Peyer's patch (tissue), 4 donors: ENCODE measurements around the gene LEMD2. TPM values are rescaled to one million over a fixed set of nuclear protein-coding genes. Genes with fewer than 3 reads are reported as not detected.

Source experiments
- DNase-seq, 3 donors: peaks; one replicate each; pipeline ENCODE4 v3.0.0-alpha.2; 2017 to 2019
- H3K27ac ChIP-seq, 4 donors: fragments of 200-600 bp; sonication (generic); one replicate each; pipeline ENCODE4 v1.5.1; 2016 to 2019
- H3K27me3 ChIP-seq, 2 donors: fragments of 200-600 bp; sonication (generic); one replicate each; pipeline ENCODE4 v1.5.1; 2019
- H3K36me3 ChIP-seq, 3 donors: fragments of 200-600 bp; sonication (generic); one replicate each; pipeline ENCODE4 v1.5.1; 2016 to 2019
- H3K4me1 ChIP-seq, 4 donors: fragments of 200-600 bp; sonication (generic); one replicate each; pipeline ENCODE4 v1.5.1; 2016 to 2019
- H3K4me3 ChIP-seq, 4 donors: fragments of 200-600 bp; sonication (generic); 1 replicate in 3 of 4; 2 replicates in 1 of 4; pipeline ENCODE4 v1.5.1; 2016 to 2019; ENCODE audit warnings: mild to moderate bottlenecking in 1 of 4
- H3K9me3 ChIP-seq, 4 donors: fragments of 200-600 bp; sonication (generic); one replicate each; pipeline ENCODE4 v1.5.1; 2016 to 2019; ENCODE audit warnings: mild to moderate bottlenecking in 1 of 4
- CTCF ChIP-seq, 6 experiments: fragments of 450-650 bp in 4 of 6; fragments of 200-600 bp in 2 of 6; sonication (generic) in 1 of 6; IDR thresholded peaks; one replicate each; pipeline ENCODE4 v1.5.1; 2017 to 2019; ENCODE audit warnings: antibody characterized with exemption in 6 of 6, mild to moderate bottlenecking in 3 of 6, moderate library complexity in 1 of 6
- POLR2A ChIP-seq, 2 donors: fragments of 450-650 bp; IDR thresholded peaks; one replicate each; pipeline ENCODE4 v1.5.1; 2017; ENCODE audit warnings: antibody characterized with exemption in 2 of 2, mild to moderate bottlenecking in 2 of 2, moderate library complexity in 2 of 2
- total RNA-seq, 4 donors: library from RNA; depleted of rRNA; stranded (reverse); fragments of >200 nt; gene quantifications; one replicate each; pipeline ENCODE4 v1.1.0, GENCODE V29; 2016

Gene LEMD2
- total RNA-seq, 4 donors from 2014 or later = 53.8 to 85.3 (median 75.8) TPM

GRCh38 chr6:33785778-33786177 is 3.2 kb downstream of the LEMD2 start:
- Histone ChIP-seq H3K4me3 (no peak overlapping the region), H3K27me3 (no peaks in the 10 kb centered on the region), H3K36me3 (peaks cover 0 to 42% (median 0%) of the 10 kb centered on the region in 3 donors), H3K4me1 (peaks cover 0 to 35% (median 13%) of the 10 kb centered on the region in 4 donors), H3K9me3 (no peaks in the 10 kb centered on the region), H3K27ac (no peak overlapping the region)
- no peak for TF ChIP-seq CTCF (IDR thresholded peaks at IDR 0.05)
- TF ChIP-seq POLR2A (IDR thresholded peaks at IDR 0.05) = no peak
- DNase-seq = no peak

- Histone ChIP-seq H3K4me1 (peaks cover 0 to 35% (median 13%) of the 10 kb centered on the region in 4 donors), H3K4me3 (no peak overlapping the region), H3K27me3 (no peaks in the 10 kb centered on the region), H3K27ac (no peak overlapping the region), H3K36me3 (peaks cover 0 to 52% (median 0%) of the 10 kb centered on the region in 3 donors), H3K9me3 (no peaks in the 10 kb centered on the region)
- no peak for TF ChIP-seq CTCF (IDR thresholded peaks at IDR 0.05)
- TF ChIP-seq POLR2A (IDR thresholded peaks at IDR 0.05) = no peak
- no peak for DNase-seq
These were observed 4.1 kb downstream of the LEMD2 start for GRCh38 chr6:33784787-33785186.

GRCh38 chr6:33783781-33784520 is 5.0 kb downstream of the LEMD2 start:
- Histone ChIP-seq H3K36me3 (peaks cover 0 to 60% (median 0%) of the 10 kb centered on the region in 3 donors), H3K4me3 (no peak overlapping the region), H3K27me3 (no peaks in the 10 kb centered on the region), H3K9me3 (no peaks in the 10 kb centered on the region), H3K4me1 (peaks cover 0 to 35% (median 13%) of the 10 kb centered on the region in 4 donors), H3K27ac (no peak overlapping the region)
- no peak for DNase-seq
- TF ChIP-seq CTCF (IDR thresholded peaks at IDR 0.05) (no peak), POLR2A (IDR thresholded peaks at IDR 0.05) (no peak)

GRCh38 chr6:33782561-33782960 is 6.4 kb downstream of the LEMD2 start:
- Histone ChIP-seq H3K4me3 (no peak overlapping the region), H3K9me3 (no peaks in the 10 kb centered on the region), H3K36me3 (peaks cover 0 to 74% (median 0%) of the 10 kb centered on the region in 3 donors), H3K27ac (no peak overlapping the region), H3K27me3 (no peaks in the 10 kb centered on the region), H3K4me1 (peaks cover 0 to 30% (median 10%) of the 10 kb centered on the region in 4 donors)
- TF ChIP-seq POLR2A (IDR thresholded peaks at IDR 0.05) = no peak
- no peak for TF ChIP-seq CTCF (IDR thresholded peaks at IDR 0.05)
- no peak for DNase-seq

- no peak overlapping the region for H3K4me3 ChIP-seq
- no peak overlapping the region for H3K27ac ChIP-seq
- no peak for DNase-seq
- peaks cover 0 to 18% (median under 1%) of the 10 kb centered on the region in 4 donors for H3K4me1 ChIP-seq
- no peaks in the 10 kb centered on the region for H3K9me3 ChIP-seq
- no peaks in the 10 kb centered on the region for H3K27me3 ChIP-seq
- peaks cover 0 to 86% (median 3%) of the 10 kb centered on the region in 3 donors for H3K36me3 ChIP-seq
- TF ChIP-seq POLR2A (IDR thresholded peaks at IDR 0.05) (no peak), CTCF (IDR thresholded peaks at IDR 0.05) (no peak)
These were observed 7.6 kb downstream of the LEMD2 start for GRCh38 chr6:33781131-33781975.
